Measurements from ENCODE around the gene KCNH6. TPM values are rescaled to one million over a fixed set of nuclear protein-coding genes. Genes with fewer than 3 reads are reported as not detected.

Gene KCNH6
- total RNA-seq, 5 donors from 2014 or later (not counting 1 experiment from before 2014, with no cell fraction given): not detected

DNA sequence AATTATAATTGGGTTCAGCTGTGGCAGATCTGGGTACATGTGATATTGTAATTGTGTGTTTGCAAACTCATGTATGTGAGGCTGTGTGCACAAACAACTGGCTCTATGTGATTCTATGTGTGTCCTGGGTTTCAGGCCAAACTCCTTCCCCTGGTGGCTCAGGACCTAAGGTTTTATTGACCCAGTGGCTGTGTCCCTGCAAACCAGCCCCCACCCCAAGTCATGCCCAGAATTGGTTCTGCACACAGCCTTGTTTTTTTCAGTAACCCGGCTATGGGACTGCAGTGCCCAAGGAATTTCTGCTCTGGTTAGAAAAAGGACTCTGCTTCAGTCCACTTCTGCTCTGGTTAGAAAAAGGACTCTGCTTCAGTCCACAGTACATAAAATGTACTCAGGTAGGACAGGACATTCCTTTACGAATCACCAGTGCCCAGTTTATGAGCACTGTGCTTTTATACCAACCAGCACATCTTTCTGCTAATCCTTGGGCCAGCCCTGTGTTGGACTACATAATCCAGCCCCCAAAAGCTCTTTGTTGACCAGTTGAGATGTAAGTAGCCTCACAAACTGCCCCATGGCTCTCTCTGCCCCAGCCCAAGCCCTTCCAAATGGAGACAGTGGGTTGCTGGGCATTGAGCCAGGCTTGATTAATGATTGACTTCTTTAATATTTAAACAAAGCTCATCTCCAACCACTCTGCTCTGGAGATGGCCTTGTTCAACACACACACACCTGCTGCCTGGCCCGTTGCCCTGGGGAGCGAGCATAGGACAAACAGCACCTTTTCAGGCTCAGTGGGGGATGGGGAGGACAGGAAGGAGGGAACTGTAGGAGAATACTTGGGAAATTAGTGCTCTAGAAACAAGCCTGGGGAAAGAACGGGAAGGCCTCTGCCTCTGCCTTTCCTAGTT lies 2.9 kb upstream of the KCNH6 start:
- no peak overlapping the region for H3K27ac ChIP-seq (ENCODE audit: low read length)
- H3K4me3 Mint-ChIP-seq: no peak overlapping the region
- DNase-seq: no peak
- ChIA-PET CTCF (no interaction called here), POLR2A (no interaction called here)
- peaks cover 7 to 8% (median 8%) of the 10 kb centered on the region in 3 donors for H3K4me1 Mint-ChIP-seq
- 75% methylated on average over 3 of the region's 5 CpGs for WGBS (ENCODE audit: insufficient coverage)
- no peak overlapping the region for H3K4me3 ChIP-seq (ENCODE audit: control insufficient read depth in 1 of 2, extremely low read depth in 1 of 2, low read length in 1 of 2)
- peaks cover 8 to 42% of the 10 kb centered on the region in 2 experiments for H3K27me3 ChIP-seq (replicated peaks in 1 of 2; ENCODE audit: control insufficient read depth in 2 of 2, extremely low read depth in 1 of 2, insufficient read depth in 2 of 2, low read length in 1 of 2)
- H3K36me3 Mint-ChIP-seq: no peaks in the 10 kb centered on the region
- peaks cover 0 to 5% of the 10 kb centered on the region in 2 experiments for H3K4me1 ChIP-seq (ENCODE audit: control insufficient read depth in 1 of 2, extremely low read depth in 1 of 2, insufficient read depth in 2 of 2, low read length in 2 of 2)
- no peak for ATAC-seq (replicated peaks in 1 of 4)
- no peak overlapping the region for H3K27ac Mint-ChIP-seq
- H3K27me3 Mint-ChIP-seq: peaks cover 24 to 29% of the 10 kb centered on the region in 2 donors
- no peaks in the 10 kb centered on the region for H3K36me3 ChIP-seq (ENCODE audit: control insufficient read depth in 2 of 2, extremely low read depth in 1 of 2, insufficient read depth in 1 of 2, low read length in 1 of 2)
- H3K9me3 Mint-ChIP-seq: no peaks in the 10 kb centered on the region
- no peaks in the 10 kb centered on the region for H3K9me3 ChIP-seq

DNA sequence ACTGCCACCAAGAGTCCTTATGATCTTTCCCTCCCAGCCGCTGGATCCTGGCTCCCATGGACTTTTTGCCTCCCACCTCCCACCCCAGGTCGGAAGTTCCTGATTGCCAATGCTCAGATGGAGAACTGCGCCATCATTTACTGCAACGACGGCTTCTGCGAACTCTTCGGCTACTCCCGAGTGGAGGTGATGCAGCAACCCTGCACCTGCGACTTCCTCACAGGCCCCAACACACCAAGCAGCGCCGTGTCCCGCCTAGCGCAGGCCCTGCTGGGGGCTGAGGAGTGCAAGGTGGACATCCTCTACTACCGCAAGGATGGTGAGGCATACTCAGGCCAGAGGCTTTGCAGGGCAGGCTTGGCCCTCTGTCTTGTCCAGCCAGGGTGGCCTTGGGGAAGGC lies 893 bp downstream of the KCNH6 start:
- CTCF ChIA-PET: no interaction called here
- H3K4me1 Mint-ChIP-seq: peaks cover 7 to 8% (median 8%) of the 10 kb centered on the region in 3 donors
- H3K4me3 Mint-ChIP-seq: peak overlapping the region in 1 of 3 donors; percentile 31
- Histone ChIP-seq H3K27ac (ENCODE audit: low read length) (no peak overlapping the region), H3K4me1 (ENCODE audit: control insufficient read depth in 1 of 2, extremely low read depth in 1 of 2, insufficient read depth in 2 of 2, low read length in 2 of 2) (peaks cover 0 to 5% of the 10 kb centered on the region in 2 experiments), H3K9me3 (no peaks in the 10 kb centered on the region), H3K4me3 (ENCODE audit: control insufficient read depth in 1 of 2, extremely low read depth in 1 of 2, low read length in 1 of 2) (no peak overlapping the region), H3K27me3 (replicated peaks in 1 of 2; ENCODE audit: control insufficient read depth in 2 of 2, extremely low read depth in 1 of 2, insufficient read depth in 2 of 2, low read length in 1 of 2) (peaks cover 7 to 48% of the 10 kb centered on the region in 2 experiments), H3K36me3 (ENCODE audit: control insufficient read depth in 2 of 2, extremely low read depth in 1 of 2, insufficient read depth in 1 of 2, low read length in 1 of 2) (no peaks in the 10 kb centered on the region)
- H3K36me3 Mint-ChIP-seq: no peaks in the 10 kb centered on the region
- no peaks in the 10 kb centered on the region for H3K9me3 Mint-ChIP-seq
- POLR2A ChIA-PET: no interaction called here
- peaks cover 24 to 27% of the 10 kb centered on the region in 2 donors for H3K27me3 Mint-ChIP-seq
- no peak overlapping the region for H3K27ac Mint-ChIP-seq
- DNase-seq (no peak), ATAC-seq (replicated peaks in 1 of 4) (no peak)
- 95% methylated on average over 14 of the region's 14 CpGs for WGBS (ENCODE audit: insufficient coverage)

- Mint-ChIP-seq H3K4me1 (peaks cover 7 to 8% (median 8%) of the 10 kb centered on the region in 3 donors), H3K36me3 (no peaks in the 10 kb centered on the region), H3K4me3 (no peak overlapping the region), H3K27ac (no peak overlapping the region), H3K9me3 (no peaks in the 10 kb centered on the region), H3K27me3 (peaks cover 24 to 27% of the 10 kb centered on the region in 2 donors)
- H3K4me1 ChIP-seq (ENCODE audit: control insufficient read depth in 1 of 2, extremely low read depth in 1 of 2, insufficient read depth in 2 of 2, low read length in 2 of 2): peaks cover 0 to 5% of the 10 kb centered on the region in 2 experiments
- H3K4me3 ChIP-seq (ENCODE audit: control insufficient read depth in 1 of 2, extremely low read depth in 1 of 2, low read length in 1 of 2): no peak overlapping the region
- POLR2A ChIA-PET: no interaction called here
- no peaks in the 10 kb centered on the region for H3K9me3 ChIP-seq
- ATAC-seq (replicated peaks in 1 of 4) (no peak), DNase-seq (no peak)
- WGBS (ENCODE audit: insufficient coverage): 65% methylated on average over 5 of the region's 6 CpGs
- CTCF ChIA-PET: no interaction called here
- no peak overlapping the region for H3K27ac ChIP-seq (ENCODE audit: low read length)
- H3K36me3 ChIP-seq (ENCODE audit: control insufficient read depth in 2 of 2, extremely low read depth in 1 of 2, insufficient read depth in 1 of 2, low read length in 1 of 2): no peaks in the 10 kb centered on the region
- peaks cover 7 to 37% of the 10 kb centered on the region in 2 experiments for H3K27me3 ChIP-seq (replicated peaks in 1 of 2; ENCODE audit: control insufficient read depth in 2 of 2, extremely low read depth in 1 of 2, insufficient read depth in 2 of 2, low read length in 1 of 2)
Observed at GRCh38 chr17:63525190-63525946, 2.2 kb downstream of the KCNH6 start.

GRCh38 chr17:63526861-63527260 lies 3.7 kb downstream of the KCNH6 start:
- H3K4me1 ChIP-seq (ENCODE audit: control insufficient read depth in 1 of 2, extremely low read depth in 1 of 2, insufficient read depth in 2 of 2, low read length in 2 of 2): peaks cover 0 to 5% of the 10 kb centered on the region in 2 experiments
- ChIA-PET POLR2A (interaction anchor here in 1 of 2 donors (0.6 kb wide), 1 partner anchor 12 kb away, joined by 10 read pairs; no protein-coding TSS in a partner anchor), CTCF (no interaction called here)
- Mint-ChIP-seq H3K4me1 (peaks cover 7 to 8% (median 8%) of the 10 kb centered on the region in 3 donors), H3K36me3 (no peaks in the 10 kb centered on the region), H3K27ac (no peak overlapping the region), H3K27me3 (peaks cover 18% of the 10 kb centered on the region in 2 donors), H3K4me3 (no peak overlapping the region), H3K9me3 (no peaks in the 10 kb centered on the region)
- no peak overlapping the region for H3K4me3 ChIP-seq (ENCODE audit: control insufficient read depth in 1 of 2, extremely low read depth in 1 of 2, low read length in 1 of 2)
- ATAC-seq (replicated peaks in 1 of 4) (no peak), DNase-seq (no peak)
- peaks cover 7 to 34% of the 10 kb centered on the region in 2 experiments for H3K27me3 ChIP-seq (replicated peaks in 1 of 2; ENCODE audit: control insufficient read depth in 2 of 2, extremely low read depth in 1 of 2, insufficient read depth in 2 of 2, low read length in 1 of 2)
- H3K36me3 ChIP-seq (ENCODE audit: control insufficient read depth in 2 of 2, extremely low read depth in 1 of 2, insufficient read depth in 1 of 2, low read length in 1 of 2): no peaks in the 10 kb centered on the region
- H3K9me3 ChIP-seq: no peaks in the 10 kb centered on the region
- H3K27ac ChIP-seq (ENCODE audit: low read length): no peak overlapping the region
- 60% methylated on average over 1 of the region's 5 CpGs for WGBS (ENCODE audit: insufficient coverage)

DNA sequence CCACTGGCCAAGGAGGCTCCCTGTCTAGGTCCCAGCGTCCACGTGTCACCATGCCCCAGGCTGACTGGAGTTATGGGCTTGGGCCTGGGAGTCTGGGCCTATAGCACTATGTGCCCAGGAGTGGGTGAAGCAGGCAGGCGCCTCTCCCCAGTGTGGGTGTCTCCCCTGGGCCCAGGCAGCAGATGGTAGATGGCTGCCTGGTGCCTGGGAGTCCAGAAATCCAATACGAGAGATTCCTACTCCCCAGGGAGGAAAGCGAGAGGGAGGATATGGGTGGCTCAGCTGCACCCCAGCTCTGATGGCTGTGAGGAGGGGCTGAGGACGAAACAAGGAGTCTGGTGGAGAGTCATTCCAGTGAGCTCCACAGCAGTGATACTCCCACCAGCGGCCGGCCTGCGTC lies 5.0 kb downstream of the KCNH6 start:
- Mint-ChIP-seq H3K27ac (no peak overlapping the region), H3K4me1 (peaks cover 7 to 8% (median 8%) of the 10 kb centered on the region in 3 donors), H3K27me3 (peaks cover 12 to 18% of the 10 kb centered on the region in 2 donors), H3K36me3 (no peaks in the 10 kb centered on the region), H3K9me3 (no peaks in the 10 kb centered on the region), H3K4me3 (no peak overlapping the region)
- no peak for DNase-seq
- 95% methylated on average over 6 of the region's 9 CpGs for WGBS (ENCODE audit: insufficient coverage)
- Histone ChIP-seq H3K27me3 (replicated peaks in 1 of 2; ENCODE audit: control insufficient read depth in 2 of 2, extremely low read depth in 1 of 2, insufficient read depth in 2 of 2, low read length in 1 of 2) (peaks cover 7 to 30% of the 10 kb centered on the region in 2 experiments), H3K4me3 (ENCODE audit: control insufficient read depth in 1 of 2, extremely low read depth in 1 of 2, low read length in 1 of 2) (no peak overlapping the region), H3K27ac (ENCODE audit: low read length) (no peak overlapping the region), H3K9me3 (no peaks in the 10 kb centered on the region), H3K36me3 (ENCODE audit: control insufficient read depth in 2 of 2, extremely low read depth in 1 of 2, insufficient read depth in 1 of 2, low read length in 1 of 2) (no peaks in the 10 kb centered on the region), H3K4me1 (ENCODE audit: control insufficient read depth in 1 of 2, extremely low read depth in 1 of 2, insufficient read depth in 2 of 2, low read length in 2 of 2) (peaks cover 0 to 4% of the 10 kb centered on the region in 2 experiments)
- CTCF ChIA-PET: no interaction called here
- POLR2A ChIA-PET: no interaction called here
- ATAC-seq (replicated peaks in 1 of 4): no peak

- Mint-ChIP-seq H3K9me3 (no peaks in the 10 kb centered on the region), H3K4me1 (no peaks in the 10 kb centered on the region), H3K36me3 (no peaks in the 10 kb centered on the region), H3K27me3 (peaks cover 3 to 5% of the 10 kb centered on the region in 2 donors), H3K4me3 (no peak overlapping the region), H3K27ac (no peak overlapping the region)
- no peak for ATAC-seq (replicated peaks in 1 of 4)
- peaks cover 5 to 13% of the 10 kb centered on the region in 2 experiments for H3K27me3 ChIP-seq (replicated peaks in 1 of 2; ENCODE audit: control insufficient read depth in 2 of 2, extremely low read depth in 1 of 2, insufficient read depth in 2 of 2, low read length in 1 of 2)
- H3K27ac ChIP-seq (ENCODE audit: low read length): no peak overlapping the region
- H3K9me3 ChIP-seq: no peaks in the 10 kb centered on the region
- no peak overlapping the region for H3K4me3 ChIP-seq (ENCODE audit: control insufficient read depth in 1 of 2, extremely low read depth in 1 of 2, low read length in 1 of 2)
- H3K36me3 ChIP-seq (ENCODE audit: control insufficient read depth in 2 of 2, extremely low read depth in 1 of 2, insufficient read depth in 1 of 2, low read length in 1 of 2): no peaks in the 10 kb centered on the region
- no peaks in the 10 kb centered on the region for H3K4me1 ChIP-seq (ENCODE audit: control insufficient read depth in 1 of 2, extremely low read depth in 1 of 2, insufficient read depth in 2 of 2, low read length in 2 of 2)
- POLR2A ChIA-PET: no interaction called here
- WGBS (ENCODE audit: insufficient coverage): 84% methylated on average over 26 of the region's 26 CpGs
- CTCF ChIA-PET: no interaction called here
- DNase-seq: no peak
Observed at GRCh38 chr17:63529711-63530556, 6.8 kb downstream of the KCNH6 start.
